Ovary (tissue), 3 donors: ENCODE results near the gene CDCA7L.

Experiments used
- CTCF ChIP-seq, 3 donors: fragments of 450-650 bp in 2 of 3; fragments of 200-600 bp in 1 of 3; IDR thresholded peaks; one replicate each; pipeline versions ENCODE4 v1.5.1 to v1.8.0; 2016 to 2022; ENCODE audit warnings: antibody characterized with exemption in 3 of 3, mild to moderate bottlenecking in 1 of 3
- EP300 ChIP-seq: sonication (generic); formaldehyde crosslinking; IDR thresholded peaks from one replicate; pipeline ENCODE4 v1.6.1; 2017; ENCODE audit warnings: antibody characterized with exemption
- donor health status: DM: no; HTN: no; CAD: no.

GRCh38 chr7:21959387-21959776 lies 13.7 kb upstream of the CDCA7L start:
- TF ChIP-seq CTCF (IDR thresholded peaks at IDR 0.05) (no peak), EP300 (no peak)
